Activated CD8-positive, alpha-beta memory T cell treated with anti-CD3 and anti-CD28 coated beads, Interleukin-2, amount 10 ng/mL, durations not matched to agents 7 days and 5 days (primary cell): ENCODE data around the gene ST6GALNAC3. TPM values are rescaled to one million over a fixed set of nuclear protein-coding genes. Genes with fewer than 3 reads are reported as not detected.

Experiments used
- ATAC-seq: fragments of 150-1000 bp; cut with Tn5 transposase; one replicate; pipeline ENCODE4 v1.10.0; 2021; ENCODE audit warnings: moderate library complexity
- CTCF ChIA-PET: fragments of 350-600 bp; sonication (Branson Sonifier 250); formaldehyde crosslinking; loops from one replicate; lab custom pipeline; 2021; ENCODE audit warnings: antibody characterized with exemption; lab: Charles Lee
- DNase-seq: peaks from one replicate; pipeline ENCODE4 v3.0.0-alpha.2; 2020
- H3K27ac Mint-ChIP-seq: one replicate; pipeline ENCODE4 v1.8.0; 2021; ENCODE audit warnings: mild to moderate bottlenecking, mixed read lengths
- H3K27me3 Mint-ChIP-seq: one replicate; pipeline ENCODE4 v1.8.0; 2021; ENCODE audit warnings: mixed read lengths
- H3K36me3 Mint-ChIP-seq: one replicate; pipeline ENCODE4 v1.8.0; 2021; ENCODE audit warnings: mild to moderate bottlenecking, mixed read lengths
- H3K4me1 Mint-ChIP-seq: one replicate; pipeline ENCODE4 v1.8.0; 2021; ENCODE audit warnings: mixed read lengths
- H3K4me3 Mint-ChIP-seq: one replicate; pipeline ENCODE4 v1.8.0; 2021; ENCODE audit warnings: mild to moderate bottlenecking, moderate library complexity, mixed read lengths
- H3K9me3 Mint-ChIP-seq: one replicate; pipeline ENCODE4 v1.8.0; 2022; ENCODE audit warnings: low read depth, mixed read lengths
- total RNA-seq, 2 experiments: library from RNA; stranded (reverse); gene quantifications; one replicate each; pipeline ENCODE4 v1.2.3, GENCODE V29; 2021

The ST6GALNAC3 gene
- total RNA-seq, 2 experiments from 2014 or later, result 0.26 to 0.88 TPM

DNA sequence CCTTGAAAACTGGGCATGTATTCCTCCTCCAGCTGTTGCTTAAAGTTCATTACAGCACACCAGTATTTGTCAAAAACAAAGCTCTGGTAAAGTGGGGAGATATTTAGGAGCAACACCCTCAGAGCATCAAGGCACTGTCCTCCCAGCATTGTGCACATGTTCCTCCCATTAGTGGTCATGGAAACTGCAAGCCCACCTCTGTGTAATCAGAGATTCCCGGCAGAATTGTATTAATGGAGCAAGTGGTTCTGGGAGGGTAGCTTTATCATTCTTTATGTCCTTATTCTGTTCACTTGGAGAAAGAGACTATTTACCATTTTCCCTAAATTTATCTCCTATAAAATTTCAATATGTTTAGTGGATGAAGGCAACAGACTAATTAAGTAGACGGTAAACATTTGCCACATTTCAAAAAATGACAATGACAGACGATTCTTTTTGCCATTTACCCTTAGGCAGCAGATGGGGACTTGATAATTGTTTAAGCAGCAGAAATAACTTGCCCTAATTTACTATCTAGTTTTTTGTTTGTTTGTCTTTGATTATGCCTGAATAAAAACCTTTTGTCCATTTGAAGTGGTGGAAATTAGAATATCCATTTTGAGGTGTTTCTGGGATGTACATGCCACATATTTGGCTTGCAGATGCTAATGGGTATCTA, 503.1 kb downstream of the ST6GALNAC3 start:
- H3K27me3 Mint-ChIP-seq, result peaks cover 2% of the 10 kb centered on the region
- no peaks in the 10 kb centered on the region for H3K36me3 Mint-ChIP-seq
- no peaks in the 10 kb centered on the region for H3K4me1 Mint-ChIP-seq
- no peak overlapping the region for H3K4me3 Mint-ChIP-seq
- no peaks in the 10 kb centered on the region for H3K9me3 Mint-ChIP-seq
- ATAC-seq (no peak), DNase-seq (no peak)
- CTCF ChIA-PET, result no interaction called here
- no peak overlapping the region for H3K27ac Mint-ChIP-seq

GRCh38 chr1:76580206-76580605, 505.7 kb downstream of the ST6GALNAC3 start:
- CTCF ChIA-PET, result no interaction called here
- DNase-seq, result no peak
- Mint-ChIP-seq H3K27me3 (peaks cover 2% of the 10 kb centered on the region), H3K36me3 (no peaks in the 10 kb centered on the region), H3K4me1 (peaks cover 3% of the 10 kb centered on the region), H3K9me3 (no peaks in the 10 kb centered on the region), H3K4me3 (no peak overlapping the region), H3K27ac (no peak overlapping the region)
- no peak for ATAC-seq

DNA sequence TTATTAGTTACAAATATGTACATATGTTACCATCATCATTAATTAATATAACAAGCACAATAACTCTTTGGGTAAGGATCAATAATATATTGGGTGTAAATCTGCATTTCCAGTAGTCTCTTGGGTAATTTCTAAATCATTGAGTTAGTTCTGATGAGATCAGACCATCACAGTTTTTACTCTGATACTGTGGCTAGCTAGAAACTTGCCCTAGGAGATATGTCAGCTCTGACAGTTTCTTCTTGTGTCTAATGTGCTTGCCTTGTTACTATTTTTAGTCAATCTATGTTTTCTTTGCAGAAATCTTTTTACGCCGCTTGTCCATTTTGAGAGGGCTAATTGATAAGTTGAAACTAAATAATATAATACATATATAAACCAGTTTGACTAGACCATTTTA, 507.2 kb downstream of the ST6GALNAC3 start:
- Mint-ChIP-seq H3K27me3 (peaks cover 2% of the 10 kb centered on the region), H3K4me3 (no peak overlapping the region), H3K4me1 (peaks cover 3% of the 10 kb centered on the region), H3K9me3 (no peaks in the 10 kb centered on the region), H3K36me3 (no peaks in the 10 kb centered on the region), H3K27ac (no peak overlapping the region)
- DNase-seq (no peak), ATAC-seq (no peak)
- CTCF ChIA-PET, result no interaction called here

- peaks cover 2% of the 10 kb centered on the region for H3K27me3 Mint-ChIP-seq
- no peak for ATAC-seq
- DNase-seq, result no peak
- no peak overlapping the region for H3K27ac Mint-ChIP-seq
- no peaks in the 10 kb centered on the region for H3K9me3 Mint-ChIP-seq
- CTCF ChIA-PET, result no interaction called here
- no peaks in the 10 kb centered on the region for H3K36me3 Mint-ChIP-seq
- H3K4me3 Mint-ChIP-seq, result no peak overlapping the region
- H3K4me1 Mint-ChIP-seq, result peaks cover 3% of the 10 kb centered on the region
Measured at GRCh38 chr1:76583235-76583868, 508.8 kb downstream of the ST6GALNAC3 start.

DNA sequence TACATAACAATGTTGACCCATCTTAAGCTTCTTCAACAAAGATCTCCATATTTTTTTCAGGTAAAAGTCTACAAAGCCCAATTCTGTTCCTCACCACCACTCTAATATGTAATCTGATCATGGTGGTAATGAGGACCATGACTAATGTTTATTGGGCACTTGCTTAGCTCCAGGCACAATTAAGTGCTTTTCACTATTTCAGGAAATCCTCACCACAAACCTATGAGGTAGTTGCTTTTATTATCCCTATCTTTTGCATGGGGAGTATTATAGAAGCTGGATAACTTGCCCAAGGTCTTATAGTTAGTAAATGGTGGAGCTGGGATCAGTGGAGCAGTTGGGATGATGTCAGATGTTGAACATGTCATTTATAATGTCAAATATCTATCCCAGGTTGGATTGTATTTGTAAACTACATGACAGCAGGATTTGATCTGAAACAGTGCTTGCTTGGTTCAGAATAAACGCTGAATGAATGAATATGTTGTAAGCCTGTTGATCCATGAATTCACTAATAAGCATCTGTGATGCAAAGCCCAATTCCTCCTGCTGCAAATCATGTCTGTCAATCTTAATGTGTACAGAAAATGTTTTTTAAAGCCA, 509.4 kb downstream of the ST6GALNAC3 start:
- H3K4me3 Mint-ChIP-seq, result no peak overlapping the region
- H3K9me3 Mint-ChIP-seq, result no peaks in the 10 kb centered on the region
- H3K27me3 Mint-ChIP-seq, result peaks cover 2% of the 10 kb centered on the region
- no peak for ATAC-seq
- no peaks in the 10 kb centered on the region for H3K36me3 Mint-ChIP-seq
- no peak for DNase-seq
- CTCF ChIA-PET, result no interaction called here
- H3K4me1 Mint-ChIP-seq, result peaks cover 6% of the 10 kb centered on the region
- H3K27ac Mint-ChIP-seq, result no peak overlapping the region

GRCh38 chr1:76585980-76586674, 511.6 kb downstream of the ST6GALNAC3 start:
- Mint-ChIP-seq H3K36me3 (no peaks in the 10 kb centered on the region), H3K4me3 (no peak overlapping the region), H3K9me3 (no peaks in the 10 kb centered on the region), H3K4me1 (peaks cover 7% of the 10 kb centered on the region), H3K27me3 (no peaks in the 10 kb centered on the region), H3K27ac (no peak overlapping the region)
- CTCF ChIA-PET, result no interaction called here
- no peak for ATAC-seq
- no peak for DNase-seq

DNA sequence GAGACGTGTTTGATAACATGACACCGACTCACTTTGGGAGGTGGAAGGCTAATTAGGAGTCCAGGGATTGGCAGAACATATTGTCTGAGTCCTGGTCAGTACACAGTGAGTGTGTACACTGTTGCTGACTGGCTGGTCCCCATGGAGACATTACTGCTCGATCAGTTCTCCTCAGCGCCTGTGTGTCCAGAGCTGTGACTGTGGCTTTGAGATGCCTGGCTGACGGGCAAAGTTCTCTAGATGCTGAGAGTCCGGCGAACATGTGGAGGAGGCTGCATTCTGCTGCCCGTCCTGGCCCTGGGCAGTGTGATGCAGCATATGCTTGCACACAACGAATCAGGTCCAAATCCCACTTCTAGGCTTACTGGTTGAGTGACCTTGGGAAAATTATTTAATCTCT, 512.7 kb downstream of the ST6GALNAC3 start:
- no peak for ATAC-seq
- H3K27me3 Mint-ChIP-seq, result no peaks in the 10 kb centered on the region
- H3K36me3 Mint-ChIP-seq, result no peaks in the 10 kb centered on the region
- peaks cover 7% of the 10 kb centered on the region for H3K4me1 Mint-ChIP-seq
- no peak overlapping the region for H3K27ac Mint-ChIP-seq
- CTCF ChIA-PET, result no interaction called here
- no peak for DNase-seq
- H3K4me3 Mint-ChIP-seq, result no peak overlapping the region
- no peaks in the 10 kb centered on the region for H3K9me3 Mint-ChIP-seq

GRCh38 chr1:76591461-76591860, 516.9 kb downstream of the ST6GALNAC3 start:
- no peak for ATAC-seq
- H3K9me3 Mint-ChIP-seq, result no peaks in the 10 kb centered on the region
- peaks cover 4% of the 10 kb centered on the region for H3K4me1 Mint-ChIP-seq
- no peak overlapping the region for H3K4me3 Mint-ChIP-seq
- DNase-seq, result no peak
- H3K36me3 Mint-ChIP-seq, result no peaks in the 10 kb centered on the region
- CTCF ChIA-PET, result no interaction called here
- no peak overlapping the region for H3K27ac Mint-ChIP-seq
- no peaks in the 10 kb centered on the region for H3K27me3 Mint-ChIP-seq

DNA sequence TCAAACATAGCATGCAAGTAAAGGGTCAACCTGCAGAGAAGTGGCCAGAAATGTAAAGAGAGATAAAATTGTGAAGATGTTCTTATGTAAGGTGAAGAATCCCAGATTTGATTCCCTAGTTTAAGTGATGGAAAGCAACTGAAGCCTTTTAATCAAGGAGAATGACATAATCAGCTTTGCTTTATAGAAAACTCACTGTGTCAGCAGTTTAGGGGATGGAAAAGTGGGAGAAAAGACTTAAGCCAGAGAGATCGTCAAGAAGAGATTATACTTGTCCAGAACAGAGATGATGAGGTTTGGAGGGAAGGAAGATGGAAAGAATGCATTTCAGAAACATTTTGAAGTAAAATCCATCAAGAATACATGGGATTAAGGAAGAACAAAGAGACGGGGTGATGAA, 517.4 kb downstream of the ST6GALNAC3 start:
- no peaks in the 10 kb centered on the region for H3K27me3 Mint-ChIP-seq
- H3K9me3 Mint-ChIP-seq, result no peaks in the 10 kb centered on the region
- ATAC-seq (no peak), DNase-seq (no peak)
- CTCF ChIA-PET, result no interaction called here
- H3K27ac Mint-ChIP-seq, result no peak overlapping the region
- H3K4me1 Mint-ChIP-seq, result peaks cover 4% of the 10 kb centered on the region
- H3K4me3 Mint-ChIP-seq, result no peak overlapping the region
- no peaks in the 10 kb centered on the region for H3K36me3 Mint-ChIP-seq

GRCh38 chr1:76593141-76593540, 518.6 kb downstream of the ST6GALNAC3 start:
- Mint-ChIP-seq H3K9me3 (no peaks in the 10 kb centered on the region), H3K36me3 (no peaks in the 10 kb centered on the region), H3K4me3 (no peak overlapping the region), H3K4me1 (peaks cover 4% of the 10 kb centered on the region), H3K27ac (no peak overlapping the region), H3K27me3 (no peaks in the 10 kb centered on the region)
- ATAC-seq (no peak), DNase-seq (no peak)
- CTCF ChIA-PET, result no interaction called here

DNA sequence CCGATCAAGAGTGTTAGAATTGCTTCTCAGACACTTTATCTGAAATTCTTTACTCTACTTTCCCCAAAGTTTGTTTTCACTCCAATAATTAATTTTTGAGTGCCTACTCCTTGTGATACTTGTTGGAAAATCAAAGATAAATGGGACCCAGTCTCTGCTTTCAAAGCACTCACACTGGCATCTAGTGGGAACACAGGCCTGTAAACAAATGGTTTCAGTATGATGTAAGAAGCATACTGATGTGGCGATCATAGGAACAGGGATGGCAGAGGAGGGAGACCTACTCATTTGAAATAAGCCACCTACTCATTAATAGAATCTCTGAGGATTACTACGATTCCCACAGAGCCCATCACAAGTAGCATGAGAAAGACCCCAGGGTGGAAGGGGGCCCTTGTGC, 519.1 kb downstream of the ST6GALNAC3 start:
- no peaks in the 10 kb centered on the region for H3K27me3 Mint-ChIP-seq
- H3K9me3 Mint-ChIP-seq, result no peaks in the 10 kb centered on the region
- ATAC-seq (no peak), DNase-seq (no peak)
- no peak overlapping the region for H3K27ac Mint-ChIP-seq
- no peaks in the 10 kb centered on the region for H3K36me3 Mint-ChIP-seq
- H3K4me3 Mint-ChIP-seq, result no peak overlapping the region
- CTCF ChIA-PET, result no interaction called here
- H3K4me1 Mint-ChIP-seq, result peaks cover 4% of the 10 kb centered on the region

- Mint-ChIP-seq H3K4me1 (no peaks in the 10 kb centered on the region), H3K9me3 (no peaks in the 10 kb centered on the region), H3K36me3 (no peaks in the 10 kb centered on the region), H3K27me3 (no peaks in the 10 kb centered on the region), H3K4me3 (no peak overlapping the region), H3K27ac (no peak overlapping the region)
- no peak for ATAC-seq
- CTCF ChIA-PET, result no interaction called here
- no peak for DNase-seq
Measured at GRCh38 chr1:76595024-76595423, 520.5 kb downstream of the ST6GALNAC3 start.

DNA sequence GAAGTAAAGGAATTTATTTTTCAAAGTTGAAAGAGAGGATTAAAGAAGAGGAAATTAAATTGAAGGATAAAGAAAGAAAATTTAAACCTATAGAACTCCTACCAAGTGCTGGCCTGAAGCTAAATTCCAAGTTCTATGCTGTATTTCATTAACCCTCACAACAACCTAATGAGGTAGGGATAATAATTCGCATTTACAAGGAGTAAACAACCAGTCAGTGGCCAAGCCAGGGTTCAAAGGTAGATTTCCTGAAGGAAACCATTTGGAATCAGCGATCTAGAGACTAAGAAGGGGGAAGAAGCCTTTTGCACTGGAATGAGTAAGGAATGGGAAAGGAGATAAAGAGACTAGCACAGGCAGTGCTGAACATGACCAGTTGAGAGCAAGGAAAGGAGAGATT, 526.9 kb downstream of the ST6GALNAC3 start:
- Mint-ChIP-seq H3K27ac (no peak overlapping the region), H3K36me3 (no peaks in the 10 kb centered on the region), H3K9me3 (no peaks in the 10 kb centered on the region), H3K4me3 (no peak overlapping the region), H3K4me1 (no peaks in the 10 kb centered on the region), H3K27me3 (no peaks in the 10 kb centered on the region)
- CTCF ChIA-PET, result no interaction called here
- no peak for DNase-seq
- no peak for ATAC-seq

- no peak for DNase-seq
- Mint-ChIP-seq H3K27me3 (no peaks in the 10 kb centered on the region), H3K36me3 (no peaks in the 10 kb centered on the region), H3K9me3 (no peaks in the 10 kb centered on the region), H3K27ac (no peak overlapping the region), H3K4me1 (no peaks in the 10 kb centered on the region), H3K4me3 (no peak overlapping the region)
- CTCF ChIA-PET, result no interaction called here
- no peak for ATAC-seq
Measured at GRCh38 chr1:76607717-76608116, 533.2 kb downstream of the ST6GALNAC3 start.
